ENCODE data around the gene POLG2.

- no peak for TF ChIP-seq SP1 (IDR thresholded peaks at IDR 0.05)
- TF ChIP-seq FOXK2 (IDR thresholded peaks at IDR 0.05), result no peak
Measured at GRCh38 chr17:64496348-64496785, 487 bp downstream of the POLG2 start.
